Measurements from ENCODE around the gene FAM114A2.
"Not testable (repeated sequence)": the region's sequence is repeated elsewhere in the genome, so short reads cannot be mapped to it uniquely, and the experiment has no call there.

The FAM114A2 gene

DNA sequence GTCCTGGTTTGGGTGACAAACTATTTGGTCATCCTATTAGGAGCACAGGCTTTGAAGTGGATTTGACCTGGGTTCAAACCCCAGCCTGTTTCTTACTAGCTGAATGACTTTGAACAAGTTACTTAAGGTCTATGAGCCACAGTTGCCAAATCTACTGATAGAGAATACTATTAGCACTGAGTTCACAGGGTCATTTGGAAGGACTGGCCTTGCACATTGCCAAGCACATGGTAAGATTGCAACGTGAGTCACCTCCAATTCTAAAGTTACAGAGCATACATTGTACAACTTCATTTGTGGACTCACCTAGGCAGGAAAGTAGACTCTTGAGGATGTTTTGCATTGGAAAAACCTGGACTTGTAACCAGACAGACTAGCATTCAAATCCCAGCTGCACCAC, 39.0 kb upstream of the FAM114A2 start:
- DNase-seq (ENCODE audit: low spot score): no peak
- H3K27ac ChIP-seq: no peak overlapping the region

DNA sequence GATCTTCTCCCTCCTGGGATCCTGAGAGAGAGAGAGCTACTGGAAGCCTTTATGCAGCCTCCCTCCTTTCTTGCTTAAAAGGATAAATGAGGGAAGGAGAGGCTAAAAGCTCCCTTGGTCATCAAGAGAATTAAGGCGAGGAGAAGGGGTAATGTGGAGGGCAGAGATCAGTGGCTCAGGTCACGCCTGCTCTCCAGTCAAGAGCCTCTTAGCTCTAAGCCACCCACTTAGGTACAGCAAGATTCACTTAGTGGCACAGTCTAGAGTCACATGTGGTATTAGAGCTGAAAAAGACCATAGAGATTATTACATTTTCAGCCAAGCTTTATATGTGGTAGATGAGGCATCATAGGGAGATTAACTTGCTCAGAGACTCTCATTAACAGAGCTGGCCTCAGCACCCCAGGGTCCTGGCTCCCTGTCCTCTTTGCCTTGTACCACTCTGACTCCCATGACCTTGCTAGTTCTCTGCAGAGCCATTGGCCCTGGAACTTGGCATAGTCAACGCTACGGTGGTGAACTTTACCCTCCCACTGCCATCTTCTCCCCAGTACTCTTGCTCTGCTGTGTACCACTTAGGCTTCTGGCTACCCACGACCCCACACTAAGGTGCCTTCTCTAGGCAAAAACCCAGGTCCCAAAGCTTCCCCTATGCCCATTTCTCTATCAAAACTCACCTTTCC, 37.7 kb upstream of the FAM114A2 start:
- Histone ChIP-seq H3K4me3 (no peak overlapping the region), H3K27ac (no peak overlapping the region)
- TF ChIP-seq, protein P1, sequence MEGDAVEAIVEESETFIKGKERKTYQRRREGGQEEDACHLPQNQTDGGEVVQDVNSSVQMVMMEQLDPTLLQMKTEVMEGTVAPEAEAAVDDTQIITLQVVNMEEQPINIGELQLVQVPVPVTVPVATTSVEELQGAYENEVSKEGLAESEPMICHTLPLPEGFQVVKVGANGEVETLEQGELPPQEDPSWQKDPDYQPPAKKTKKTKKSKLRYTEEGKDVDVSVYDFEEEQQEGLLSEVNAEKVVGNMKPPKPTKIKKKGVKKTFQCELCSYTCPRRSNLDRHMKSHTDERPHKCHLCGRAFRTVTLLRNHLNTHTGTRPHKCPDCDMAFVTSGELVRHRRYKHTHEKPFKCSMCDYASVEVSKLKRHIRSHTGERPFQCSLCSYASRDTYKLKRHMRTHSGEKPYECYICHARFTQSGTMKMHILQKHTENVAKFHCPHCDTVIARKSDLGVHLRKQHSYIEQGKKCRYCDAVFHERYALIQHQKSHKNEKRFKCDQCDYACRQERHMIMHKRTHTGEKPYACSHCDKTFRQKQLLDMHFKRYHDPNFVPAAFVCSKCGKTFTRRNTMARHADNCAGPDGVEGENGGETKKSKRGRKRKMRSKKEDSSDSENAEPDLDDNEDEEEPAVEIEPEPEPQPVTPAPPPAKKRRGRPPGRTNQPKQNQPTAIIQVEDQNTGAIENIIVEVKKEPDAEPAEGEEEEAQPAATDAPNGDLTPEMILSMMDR (IDR thresholded peaks at IDR 0.05): no peak
- DNase-seq (ENCODE audit: low spot score): no peak

More for the DNA sequence above, 39.0 kb upstream of the FAM114A2 start:
- H3K4me3 ChIP-seq: no peak overlapping the region
- TF ChIP-seq, protein P1 (IDR thresholded peaks at IDR 0.05): no peak

DNA sequence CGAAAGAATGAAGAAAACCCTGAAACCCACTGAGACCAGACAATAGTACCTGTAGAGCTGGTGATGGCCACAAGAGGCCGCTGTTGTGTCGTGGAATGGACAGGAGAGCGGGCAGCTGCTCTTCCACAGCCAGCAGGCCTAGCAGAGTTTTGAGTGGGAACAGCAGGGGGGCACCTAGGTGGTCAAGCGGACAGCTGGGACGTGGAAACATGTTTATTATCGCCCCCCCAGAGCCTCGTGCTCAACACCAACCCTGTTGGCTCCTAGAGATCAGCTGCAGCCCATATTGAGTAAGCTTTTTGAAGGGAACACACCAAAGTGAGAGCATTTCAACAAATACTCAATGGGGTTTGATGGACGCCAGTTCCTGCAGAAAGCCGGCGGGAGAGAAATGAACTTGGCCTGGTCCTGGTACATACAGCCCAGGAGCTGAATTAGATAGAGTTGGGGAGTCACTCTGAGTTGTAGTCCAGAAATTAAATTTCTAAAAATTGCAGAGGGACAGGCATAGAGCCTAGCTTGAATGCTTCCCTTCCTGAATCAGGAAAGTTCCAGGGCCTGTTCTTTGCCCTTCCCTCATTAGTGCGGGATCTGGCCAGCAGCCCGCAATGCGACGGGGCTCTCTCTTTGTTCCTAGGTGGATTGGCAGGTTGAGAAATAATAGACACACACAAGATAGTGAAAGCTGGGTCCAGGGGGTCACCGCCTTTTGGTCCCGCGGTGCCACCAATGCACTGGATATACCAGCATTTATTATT, 33.9 kb upstream of the FAM114A2 start:
- TF ChIP-seq, protein P1 (IDR thresholded peaks at IDR 0.05): peak; percentile 90
- H3K4me3 ChIP-seq: no peak overlapping the region
- no peak overlapping the region for H3K27ac ChIP-seq
- DNase-seq (ENCODE audit: low spot score): peak; percentile 78

DNA sequence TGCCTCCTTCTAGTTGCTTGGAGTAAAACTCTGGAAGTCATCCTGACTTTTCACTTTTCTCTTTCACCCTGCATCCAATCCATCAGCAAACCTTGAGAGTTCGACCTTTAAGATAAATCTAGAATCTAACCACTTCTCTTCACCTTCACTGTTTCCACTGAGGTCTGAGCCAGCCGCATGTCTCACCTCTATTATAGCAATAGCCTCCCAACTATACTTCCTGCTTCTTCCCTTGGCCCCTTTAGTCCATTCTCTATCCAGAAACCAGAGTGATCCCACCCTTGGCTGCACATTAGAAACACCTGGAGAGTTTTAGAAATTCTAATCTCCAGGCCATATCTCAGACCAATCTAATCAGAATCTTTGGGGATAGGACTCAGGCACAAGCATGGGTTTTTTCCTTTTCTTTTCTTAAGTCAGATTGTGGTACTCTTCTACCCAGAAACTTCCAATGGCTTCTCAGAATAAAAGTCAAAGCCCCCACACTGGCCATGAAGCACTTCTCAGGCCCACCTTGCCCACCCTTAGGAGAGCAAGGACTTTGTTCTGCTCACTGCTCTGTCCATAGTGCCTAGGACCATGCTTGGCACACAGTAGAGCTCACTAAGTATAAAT, 33.2 kb upstream of the FAM114A2 start:
- Histone ChIP-seq H3K4me3 (no peak overlapping the region), H3K27ac (no peak overlapping the region)
- TF ChIP-seq, protein P1 (IDR thresholded peaks at IDR 0.05): no peak
- DNase-seq (ENCODE audit: low spot score): no peak

DNA sequence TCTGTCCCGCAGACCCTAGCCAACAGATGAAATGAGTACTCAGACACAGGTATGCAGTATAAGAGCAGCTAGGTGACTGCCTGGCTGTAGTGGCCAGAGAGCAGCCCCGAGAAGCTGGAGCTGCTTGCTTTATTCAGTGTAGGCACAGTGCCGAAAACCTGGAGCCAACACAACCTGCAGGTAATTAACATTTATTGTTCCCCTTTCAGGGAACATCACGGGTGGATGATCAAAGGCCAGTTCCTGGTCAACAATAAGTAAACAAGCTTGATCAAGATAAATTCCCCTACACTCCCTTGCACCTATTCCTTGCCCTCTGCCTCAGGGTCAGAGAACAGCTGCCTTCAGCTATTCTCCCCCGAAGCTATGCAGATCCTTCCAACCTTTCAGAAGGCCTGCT, 31.1 kb upstream of the FAM114A2 start:
- not testable (repeated sequence) for H3K4me3 ChIP-seq; DNase-seq (ENCODE audit: low spot score); H3K27ac ChIP-seq

DNA sequence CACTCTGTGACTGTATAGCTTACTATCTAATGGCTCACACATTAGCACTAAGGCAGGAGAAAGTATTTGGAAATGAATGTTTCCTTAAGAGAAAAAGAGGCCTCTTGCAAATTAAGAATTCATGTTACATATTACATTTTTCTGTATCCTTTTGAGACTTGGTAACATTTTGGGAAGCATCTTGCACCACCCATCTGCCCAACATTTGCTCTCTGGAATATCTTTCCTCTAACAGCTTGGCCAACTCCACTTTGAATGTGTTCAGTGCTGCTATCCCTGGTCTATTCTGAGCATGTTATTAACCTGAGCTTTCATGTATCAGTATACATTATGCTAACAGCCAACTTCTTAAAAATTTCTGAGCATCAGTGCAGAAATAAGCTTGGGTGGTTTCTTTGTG, 27.3 kb upstream of the FAM114A2 start:
- no peak overlapping the region for H3K27ac ChIP-seq
- DNase-seq (ENCODE audit: low spot score): no peak
- TF ChIP-seq, protein P1 (IDR thresholded peaks at IDR 0.05): no peak
- H3K4me3 ChIP-seq: no peak overlapping the region

DNA sequence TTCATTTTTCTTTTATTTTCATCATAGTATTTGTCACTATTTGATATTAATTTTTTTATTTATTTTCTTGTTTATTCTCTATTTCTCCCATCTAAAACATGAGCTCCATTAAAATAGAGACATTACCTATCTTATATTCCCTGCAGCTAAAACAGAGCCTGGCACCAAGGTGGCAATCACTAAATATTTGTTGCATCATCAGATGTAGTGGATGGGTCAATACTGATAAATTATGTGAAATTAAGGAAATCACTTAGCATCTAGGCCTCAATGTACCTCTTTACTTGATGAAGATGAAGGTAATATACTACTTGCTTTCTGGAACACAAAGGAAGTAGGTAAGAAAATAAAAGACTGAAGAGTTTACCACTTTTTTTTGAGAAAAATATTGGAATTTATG, 24.7 kb upstream of the FAM114A2 start:
- TF ChIP-seq, protein P1 (IDR thresholded peaks at IDR 0.05): no peak
- no peak for DNase-seq (ENCODE audit: low spot score)
- H3K4me3 ChIP-seq: no peak overlapping the region
- H3K27ac ChIP-seq: no peak overlapping the region

All from coronary artery (tissue), 2 donors.